Esophagus muscularis mucosa (tissue), 4 donors: Measurements from ENCODE around the gene TNFSF11. TPM values are rescaled to one million over a fixed set of nuclear protein-coding genes. Genes with fewer than 3 reads are reported as not detected.

Experiments
- DNase-seq: peaks from one replicate; pipeline ENCODE4 v3.0.0-alpha.2; 2017; ENCODE audit errors: extremely low spot score
- H3K27ac ChIP-seq, 4 donors: fragments of 200-600 bp; sonication (generic); replicated peaks in 1 of 4; 1 replicate in 3 of 4; 2 replicates in 1 of 4; pipeline ENCODE4 v1.5.1; 2016 to 2019; ENCODE audit warnings: mild to moderate bottlenecking in 1 of 4
- H3K27me3 ChIP-seq, 4 donors: fragments of 200-600 bp; sonication (generic); one replicate each; pipeline versions ENCODE4 v1.5.1 to v1.6.0; 2016 to 2019
- H3K36me3 ChIP-seq, 4 donors: fragments of 200-600 bp; sonication (generic); one replicate each; pipeline ENCODE4 v1.5.1; 2016 to 2019
- H3K4me1 ChIP-seq, 4 donors: fragments of 200-600 bp; sonication (generic); one replicate each; pipeline ENCODE4 v1.5.1; 2016 to 2019
- H3K4me3 ChIP-seq, 4 donors: fragments of 200-600 bp; sonication (generic); 1 replicate in 2 of 4; 2 replicates in 2 of 4; pipeline ENCODE4 v1.5.1; 2016 to 2019; ENCODE audit warnings: mild to moderate bottlenecking in 4 of 4, moderate library complexity in 1 of 4
- H3K9me3 ChIP-seq, 4 donors: fragments of 200-600 bp; sonication (generic); 1 replicate in 3 of 4; 2 replicates in 1 of 4; pipeline ENCODE4 v1.5.1; 2016 to 2019
- EP300 ChIP-seq: sonication (generic); formaldehyde crosslinking; IDR thresholded peaks from one replicate; pipeline ENCODE4 v1.6.1; 2017; ENCODE audit warnings: antibody characterized with exemption
- POLR2A ChIP-seq: fragments of 450-650 bp; IDR thresholded peaks from one replicate; pipeline ENCODE4 v1.6.1; 2017; ENCODE audit warnings: antibody characterized with exemption, moderate library complexity, mild to moderate bottlenecking, low read depth
- POLR2AphosphoS5 ChIP-seq, 2 donors: sonication (generic); formaldehyde crosslinking; IDR thresholded peaks; one replicate each; pipeline ENCODE4 v1.6.1; 2017; ENCODE audit warnings: antibody characterized with exemption in 2 of 2
- whole genome bisulfite sequencing: methylation state at CpG from one replicate; pipeline ENCODE4 v1.1.5; 2018; 5-methylcytosine and 5-hydroxymethylcytosine counted together
- intact Hi-C: fragments of 100-400 bp; cut with DNase I; formaldehyde crosslinking; loops from one replicate; pipeline ENCODE4 v1.15.1; 2023
- total RNA-seq, 4 donors: library from RNA; depleted of rRNA; stranded (reverse); fragments of >200 nt; gene quantifications; one replicate each; pipeline versions ENCODE4 v1.1.0 to v1.2.1, GENCODE V29; 2016
- TF ChIP-seq, protein P1 (sequence below), 3 experiments: fragments of 200-600 bp in 2 of 3; fragments of 450-650 bp in 1 of 3; sonication (generic) in 2 of 3; IDR thresholded peaks; one replicate each; pipeline ENCODE4 v1.5.1; 2017 to 2019; ENCODE audit warnings: antibody characterized with exemption in 3 of 3, mild to moderate bottlenecking in 2 of 3, moderate library complexity in 1 of 3

TNFSF11 gene
- total RNA-seq, 4 donors from 2014 or later, result 0.17 TPM; not detected in 3

DNA sequence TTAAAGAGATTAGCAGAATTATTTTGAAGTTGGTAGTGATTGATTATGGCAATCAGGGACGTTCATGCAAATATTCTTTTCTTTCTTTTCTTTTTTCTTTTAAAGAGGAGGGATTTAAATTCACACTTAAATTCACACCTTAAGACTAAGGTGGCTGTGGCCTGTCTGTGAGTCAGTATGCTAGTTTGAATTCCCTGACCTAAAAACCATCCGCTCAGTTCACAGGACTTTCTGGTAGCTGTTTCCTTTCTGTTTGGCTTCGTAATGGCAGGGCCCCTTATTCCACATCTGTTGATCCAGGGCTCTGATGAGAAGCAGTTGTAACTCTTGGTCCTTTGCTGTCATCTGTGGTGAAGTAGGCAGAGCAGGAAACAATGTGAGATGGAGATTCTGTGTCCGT, 7.5 kb downstream of the TNFSF11 start:
- DNase-seq, result no peak
- Histone ChIP-seq H3K36me3 (no peaks in the 10 kb centered on the region), H3K4me3 (no peak overlapping the region), H3K4me1 (peaks cover 0 to 8% (median 3%) of the 10 kb centered on the region in 4 donors), H3K27ac (no peak overlapping the region), H3K27me3 (peaks cover 0 to under 1% (median 0%) of the 10 kb centered on the region in 4 donors), H3K9me3 (no peaks in the 10 kb centered on the region)
- TF ChIP-seq POLR2A (no peak), POLR2AphosphoS5 (IDR thresholded peaks at IDR 0.05) (no peak), EP300 (no peak)
- TF ChIP-seq, protein P1, sequence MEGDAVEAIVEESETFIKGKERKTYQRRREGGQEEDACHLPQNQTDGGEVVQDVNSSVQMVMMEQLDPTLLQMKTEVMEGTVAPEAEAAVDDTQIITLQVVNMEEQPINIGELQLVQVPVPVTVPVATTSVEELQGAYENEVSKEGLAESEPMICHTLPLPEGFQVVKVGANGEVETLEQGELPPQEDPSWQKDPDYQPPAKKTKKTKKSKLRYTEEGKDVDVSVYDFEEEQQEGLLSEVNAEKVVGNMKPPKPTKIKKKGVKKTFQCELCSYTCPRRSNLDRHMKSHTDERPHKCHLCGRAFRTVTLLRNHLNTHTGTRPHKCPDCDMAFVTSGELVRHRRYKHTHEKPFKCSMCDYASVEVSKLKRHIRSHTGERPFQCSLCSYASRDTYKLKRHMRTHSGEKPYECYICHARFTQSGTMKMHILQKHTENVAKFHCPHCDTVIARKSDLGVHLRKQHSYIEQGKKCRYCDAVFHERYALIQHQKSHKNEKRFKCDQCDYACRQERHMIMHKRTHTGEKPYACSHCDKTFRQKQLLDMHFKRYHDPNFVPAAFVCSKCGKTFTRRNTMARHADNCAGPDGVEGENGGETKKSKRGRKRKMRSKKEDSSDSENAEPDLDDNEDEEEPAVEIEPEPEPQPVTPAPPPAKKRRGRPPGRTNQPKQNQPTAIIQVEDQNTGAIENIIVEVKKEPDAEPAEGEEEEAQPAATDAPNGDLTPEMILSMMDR (IDR thresholded peaks at IDR 0.05), result no peak
- WGBS, result 77% methylated on average over 4 of the region's 4 CpGs
- intact Hi-C loops, result no loop called here

DNA sequence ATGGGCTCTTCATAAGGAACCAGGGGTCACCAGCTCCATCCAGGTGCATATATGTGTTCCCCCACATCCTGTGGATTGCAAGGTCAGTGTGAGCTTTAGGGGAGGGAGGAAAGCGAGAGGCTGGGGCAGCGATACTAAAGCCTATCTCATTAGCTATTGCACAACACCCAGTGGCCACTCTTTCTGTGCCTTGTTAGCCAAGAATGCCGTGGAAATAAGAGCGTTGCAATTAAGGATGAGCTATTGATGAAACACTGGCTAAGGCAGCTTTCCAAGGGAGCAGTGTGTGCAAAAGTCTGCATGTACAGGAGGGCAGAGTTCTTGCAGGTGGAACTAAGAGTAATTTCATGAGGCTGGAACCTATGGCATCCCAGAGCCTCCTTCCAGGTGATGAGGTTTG, 17.6 kb downstream of the TNFSF11 start:
- no peak for DNase-seq
- Histone ChIP-seq H3K27me3 (peaks cover 0 to 4% (median 0%) of the 10 kb centered on the region in 4 donors), H3K4me1 (peaks cover 0 to 4% (median 0%) of the 10 kb centered on the region in 4 donors), H3K9me3 (no peaks in the 10 kb centered on the region), H3K36me3 (no peaks in the 10 kb centered on the region), H3K27ac (no peak overlapping the region), H3K4me3 (no peak overlapping the region)
- TF ChIP-seq EP300, result no peak
- intact Hi-C loops, result loop anchor here (5.0 kb wide), 1 partner anchor 1281 kb away; no protein-coding TSS in a partner anchor
- 94% methylated on average over 4 of the region's 4 CpGs for WGBS

DNA sequence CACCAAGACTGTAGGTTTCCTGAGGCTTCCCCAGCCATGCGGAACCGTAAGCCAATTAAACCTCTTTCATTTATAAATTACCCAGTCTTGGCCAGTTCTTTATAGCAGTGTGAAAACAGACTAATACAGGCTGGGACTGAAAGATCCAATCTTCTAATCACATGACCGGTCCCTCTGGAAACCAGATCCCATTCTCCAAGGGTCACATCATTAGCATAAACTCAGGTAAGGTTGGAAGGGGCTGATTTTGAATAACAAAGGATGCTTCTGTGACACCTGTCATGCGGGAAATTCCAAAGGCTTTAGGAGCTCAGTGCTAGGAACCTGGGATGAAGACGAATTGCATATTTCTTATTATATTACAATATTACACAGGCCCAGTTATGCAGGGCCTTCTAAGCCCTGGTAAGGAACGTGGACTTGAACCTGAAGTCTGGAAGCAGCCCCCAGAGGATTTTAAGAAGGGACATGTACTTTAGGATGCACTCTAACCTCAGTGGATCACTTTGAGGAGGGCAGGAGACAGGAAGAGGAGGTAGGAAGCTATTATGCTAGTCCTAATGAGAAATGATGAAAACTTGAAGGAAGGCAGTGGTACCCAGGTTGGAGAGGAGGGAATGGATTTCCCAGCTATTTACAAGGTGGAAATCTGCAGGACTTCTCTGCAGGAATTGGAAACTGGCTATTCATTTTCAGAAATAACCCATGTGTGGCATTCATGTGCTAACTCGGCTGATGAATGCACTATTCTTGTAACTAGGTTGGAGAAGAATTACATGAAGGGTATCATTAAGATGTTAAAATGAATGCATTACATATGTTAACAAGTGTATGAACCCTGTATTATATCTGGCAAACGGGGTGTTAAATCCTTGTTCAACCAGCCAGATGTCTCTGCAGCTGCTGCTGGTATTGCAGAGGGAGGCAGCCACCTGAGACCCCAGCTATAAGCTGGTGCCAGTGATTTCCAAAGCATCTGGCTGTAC, 19.3 kb downstream of the TNFSF11 start:
- no peak for DNase-seq
- H3K4me3 ChIP-seq, result no peak overlapping the region
- H3K27ac ChIP-seq, result no peak overlapping the region
- H3K4me1 ChIP-seq, result peaks cover 0 to 4% (median 0%) of the 10 kb centered on the region in 4 donors
- H3K36me3 ChIP-seq, result no peaks in the 10 kb centered on the region
- TF ChIP-seq POLR2A (no peak), POLR2AphosphoS5 (IDR thresholded peaks at IDR 0.05) (no peak)
- TF ChIP-seq, protein P1 (IDR thresholded peaks at IDR 0.05), result no peak
- peaks cover 0 to 4% (median 0%) of the 10 kb centered on the region in 4 donors for H3K27me3 ChIP-seq
- WGBS, result 78% methylated on average over 8 of the region's 8 CpGs
- intact Hi-C loops, result loop anchor here (5.0 kb wide), 1 partner anchor 1279 kb away; no protein-coding TSS in a partner anchor
- H3K9me3 ChIP-seq, result no peaks in the 10 kb centered on the region

DNA sequence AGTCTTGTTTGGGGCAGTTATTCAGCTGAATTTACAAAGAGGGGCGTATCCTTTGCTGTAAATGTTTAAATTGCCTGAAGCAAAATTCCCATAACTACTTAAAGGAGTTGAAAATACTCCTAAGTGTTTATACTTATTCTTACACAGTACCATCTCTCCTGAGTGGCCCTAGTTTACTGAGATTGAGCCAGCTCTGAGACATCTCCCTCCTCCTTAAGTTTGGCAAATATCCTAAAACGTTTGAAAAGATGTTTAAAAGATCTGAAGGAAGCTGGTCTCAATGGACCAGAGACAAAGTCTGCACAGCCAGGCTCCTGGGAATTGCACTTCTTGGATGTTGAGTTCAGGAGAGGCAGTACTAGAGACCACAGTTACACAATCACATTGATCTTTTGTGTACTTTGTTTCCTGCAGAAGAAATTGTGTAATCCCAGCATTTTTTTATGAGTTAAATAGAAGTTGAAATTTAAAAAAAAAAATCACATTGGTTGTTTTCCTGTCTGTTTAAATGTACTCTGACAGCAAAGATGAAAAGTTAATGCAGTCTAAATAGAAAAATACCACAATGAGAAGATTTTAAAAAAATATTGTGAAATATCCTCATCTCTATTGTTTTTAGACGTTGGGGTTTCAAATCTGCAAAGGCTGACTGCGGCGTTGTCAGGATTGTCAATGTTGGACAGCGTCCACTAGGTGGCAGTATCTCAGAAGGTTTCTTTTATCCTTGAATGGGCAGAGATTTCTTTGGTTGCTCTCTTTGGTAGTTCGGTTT, 20.7 kb downstream of the TNFSF11 start:
- Histone ChIP-seq H3K9me3 (no peaks in the 10 kb centered on the region), H3K4me3 (no peak overlapping the region), H3K4me1 (peaks cover 0 to 4% (median 0%) of the 10 kb centered on the region in 4 donors), H3K27me3 (peaks cover 0 to 4% (median 0%) of the 10 kb centered on the region in 4 donors), H3K27ac (no peak overlapping the region), H3K36me3 (no peaks in the 10 kb centered on the region)
- TF ChIP-seq EP300, result no peak
- no peak for TF ChIP-seq POLR2AphosphoS5 (IDR thresholded peaks at IDR 0.05)
- TF ChIP-seq, protein P1 (IDR thresholded peaks at IDR 0.05), result peak; percentile 69 to 85 (median 82)
- 9% methylated on average over 7 of the region's 7 CpGs for WGBS
- intact Hi-C loops, result loop anchor here (5.0 kb wide), 1 partner anchor 1278 kb away; no protein-coding TSS in a partner anchor
- DNase-seq, result no peak

DNA sequence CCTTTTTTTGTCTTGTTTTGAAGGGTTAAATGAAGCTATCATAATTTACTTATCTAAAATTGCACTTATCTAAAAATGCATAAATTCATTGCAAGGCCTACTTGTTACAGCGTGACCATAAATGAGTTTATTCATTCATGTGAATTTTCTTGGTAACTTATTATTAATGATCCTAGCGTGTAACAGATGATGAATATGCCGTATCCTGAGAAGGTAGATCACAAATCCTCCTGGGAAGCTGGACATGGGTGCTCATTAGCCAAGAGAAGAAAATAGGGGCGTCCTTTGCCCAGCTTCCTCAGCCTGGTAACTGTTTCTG, 21.3 kb downstream of the TNFSF11 start:
- intact Hi-C loops, result no loop called here
- TF ChIP-seq, protein P1 (IDR thresholded peaks at IDR 0.05), result no peak
- TF ChIP-seq POLR2AphosphoS5 (IDR thresholded peaks at IDR 0.05) (no peak), EP300 (no peak), POLR2A (no peak)
- 89% methylated on average over 4 of the region's 4 CpGs for WGBS
- no peak for DNase-seq
- no peaks in the 10 kb centered on the region for H3K36me3 ChIP-seq
- no peak overlapping the region for H3K27ac ChIP-seq
- peaks cover 0 to under 1% (median 0%) of the 10 kb centered on the region in 4 donors for H3K27me3 ChIP-seq
- H3K4me3 ChIP-seq, result no peak overlapping the region
- H3K4me1 ChIP-seq, result peaks cover 0 to 4% (median 0%) of the 10 kb centered on the region in 4 donors
- no peaks in the 10 kb centered on the region for H3K9me3 ChIP-seq
